GM19193 (cell line): Measurements from ENCODE around the gene MAOB.

Experiments
- POLR2A ChIP-seq: IDR thresholded peaks from 4 replicates; pipeline ENCODE4 v1.6.1; 2011; ENCODE audit not compliant: insufficient read depth, insufficient read length; ENCODE audit errors: extremely low read depth

Gene MAOB

DNA sequence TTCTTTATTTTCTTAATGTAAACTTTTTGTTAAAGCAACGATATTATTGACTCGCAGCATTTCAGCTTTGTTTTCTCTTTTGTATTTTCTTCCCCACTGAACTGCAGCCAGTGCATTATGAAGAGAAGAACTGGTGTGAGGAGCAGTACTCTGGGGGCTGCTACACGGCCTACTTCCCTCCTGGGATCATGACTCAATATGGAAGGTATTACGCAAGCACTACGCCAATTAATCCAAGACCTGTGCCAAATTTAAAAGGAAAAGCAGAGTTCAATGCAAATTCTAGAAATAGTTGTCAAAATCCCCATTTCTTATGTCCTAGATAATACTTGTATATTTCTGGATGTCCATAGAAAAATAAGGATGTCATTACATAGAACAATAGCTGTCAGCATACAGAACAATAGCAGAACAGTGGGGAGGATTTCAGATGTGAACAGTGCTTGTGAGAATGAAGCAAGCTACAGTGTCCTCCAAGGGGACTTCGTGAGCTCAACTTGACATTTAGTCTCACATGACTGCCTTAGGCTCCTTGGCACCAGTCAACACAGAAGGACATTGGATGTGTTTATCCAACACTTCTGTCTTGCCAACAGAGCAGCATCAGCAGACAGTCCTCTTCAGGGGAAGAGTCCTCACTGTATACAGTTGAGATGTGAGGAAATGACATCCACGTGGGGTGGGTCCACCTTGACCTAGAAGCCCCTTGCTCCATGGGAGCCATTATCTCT, 140.2 kb downstream of the MAOB start:
- no peak for TF ChIP-seq POLR2A

DNA sequence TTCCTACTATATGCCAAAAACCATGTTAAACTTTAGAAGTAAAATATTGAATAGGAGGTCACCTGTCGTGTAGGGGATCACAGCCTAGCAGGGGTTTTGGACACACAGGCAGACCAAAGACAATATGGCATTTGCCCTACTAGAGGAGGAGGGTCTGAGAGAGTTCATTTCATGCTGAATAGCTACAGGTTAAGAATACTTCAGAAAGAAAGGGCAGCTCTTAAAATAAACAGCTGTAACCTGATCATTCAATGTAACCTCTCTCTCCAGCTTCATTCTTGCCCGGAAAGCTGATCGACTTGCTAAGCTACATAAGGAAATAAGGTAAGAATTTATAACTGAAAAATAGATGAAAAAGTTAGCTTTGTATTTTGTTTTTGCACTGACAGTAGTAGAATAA, 146.3 kb downstream of the MAOB start:
- no peak for TF ChIP-seq POLR2A

DNA sequence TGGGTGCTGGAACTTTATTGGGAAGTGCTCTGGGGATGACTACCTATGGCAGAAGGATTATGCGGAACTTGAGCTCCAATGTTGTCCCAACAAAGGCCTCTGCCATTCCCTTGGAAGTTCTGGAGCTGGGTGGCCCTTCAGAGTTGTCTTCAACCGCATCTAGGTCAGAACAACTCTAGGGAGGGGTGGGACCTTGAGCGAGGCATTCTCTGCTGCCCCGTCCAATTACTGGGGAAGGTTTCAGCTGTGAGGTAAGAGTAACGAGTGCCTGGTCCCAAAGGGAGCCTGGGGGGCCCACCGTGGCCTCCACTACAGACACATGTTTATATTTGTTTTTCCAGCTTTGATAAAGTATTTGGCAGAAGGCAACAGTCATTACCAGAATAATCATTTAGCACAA, 146.7 kb downstream of the MAOB start:
- no peak for TF ChIP-seq POLR2A

DNA sequence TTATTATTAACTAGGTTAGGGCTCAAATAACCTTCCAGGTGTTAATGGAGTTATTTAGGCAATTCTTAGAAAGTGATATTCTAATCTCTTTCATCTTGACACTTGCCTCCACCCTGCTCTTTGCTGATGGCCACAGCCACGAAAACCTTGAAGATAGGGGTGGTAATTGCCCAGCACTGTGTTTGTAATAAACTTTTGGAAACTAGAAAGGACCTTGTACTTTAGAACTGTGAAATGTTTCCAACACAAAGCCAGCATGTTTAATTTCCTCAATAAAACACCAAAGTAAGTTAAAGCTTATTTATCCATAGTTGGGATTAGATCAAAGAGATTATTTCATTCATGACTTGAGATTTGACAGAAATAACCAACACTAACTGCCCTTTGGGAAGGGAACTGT, 147.8 kb downstream of the MAOB start:
- no peak for TF ChIP-seq POLR2A

DNA sequence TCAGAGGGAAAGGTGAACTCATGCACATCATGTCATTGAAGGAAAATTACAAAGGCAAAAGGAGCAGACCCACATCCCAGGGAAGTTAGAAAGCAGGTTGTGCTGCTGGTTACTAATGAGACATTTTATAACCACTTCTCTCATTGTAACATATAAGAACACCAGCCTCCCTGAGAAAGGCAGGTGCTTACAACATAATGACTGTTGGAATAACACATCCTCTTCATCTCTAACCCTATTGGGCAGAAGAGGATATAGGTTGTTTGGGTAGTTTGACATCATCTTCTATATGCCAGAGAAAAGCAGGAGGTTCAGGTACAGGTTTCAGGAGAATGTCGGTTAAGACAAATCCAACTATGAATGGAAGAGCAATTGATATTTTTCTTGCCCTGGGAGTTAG, 148.6 kb downstream of the MAOB start:
- TF ChIP-seq POLR2A, result no peak

DNA sequence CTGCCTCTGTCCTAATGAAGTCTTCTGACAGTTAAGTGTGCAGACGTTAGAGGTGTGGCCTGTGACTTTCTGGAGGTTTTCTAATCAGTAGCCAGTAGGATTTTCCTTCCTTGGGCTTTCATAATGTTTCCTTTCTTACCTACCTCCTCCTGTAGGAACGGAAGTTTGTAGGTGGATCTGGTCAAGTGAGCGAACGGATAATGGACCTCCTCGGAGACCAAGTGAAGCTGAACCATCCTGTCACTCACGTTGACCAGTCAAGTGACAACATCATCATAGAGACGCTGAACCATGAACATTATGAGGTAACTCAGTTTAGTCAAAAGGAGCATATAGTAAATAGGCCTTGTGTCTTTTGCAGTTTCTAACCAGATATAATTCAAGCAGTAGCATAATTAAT, 151.2 kb downstream of the MAOB start:
- TF ChIP-seq POLR2A, result no peak

DNA sequence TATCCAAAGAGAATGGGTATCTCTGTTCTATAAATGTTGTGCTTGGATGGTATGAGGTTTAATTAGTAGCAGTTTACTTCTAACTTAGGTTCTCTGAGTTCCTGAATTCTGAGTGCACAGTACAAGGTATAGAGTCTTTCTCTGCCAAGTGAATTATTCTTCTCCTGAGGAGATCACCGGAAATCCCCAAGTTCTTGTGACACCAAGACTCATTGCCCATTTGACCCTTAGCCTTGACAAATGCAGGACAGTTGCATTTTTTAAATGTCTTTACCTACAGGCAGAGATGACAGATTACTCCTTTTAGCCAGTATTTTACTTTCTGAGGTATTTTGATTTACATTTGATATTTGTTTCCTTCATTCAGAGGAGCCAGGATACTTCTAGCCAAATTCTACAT, 153.3 kb downstream of the MAOB start:
- TF ChIP-seq POLR2A, result no peak

DNA sequence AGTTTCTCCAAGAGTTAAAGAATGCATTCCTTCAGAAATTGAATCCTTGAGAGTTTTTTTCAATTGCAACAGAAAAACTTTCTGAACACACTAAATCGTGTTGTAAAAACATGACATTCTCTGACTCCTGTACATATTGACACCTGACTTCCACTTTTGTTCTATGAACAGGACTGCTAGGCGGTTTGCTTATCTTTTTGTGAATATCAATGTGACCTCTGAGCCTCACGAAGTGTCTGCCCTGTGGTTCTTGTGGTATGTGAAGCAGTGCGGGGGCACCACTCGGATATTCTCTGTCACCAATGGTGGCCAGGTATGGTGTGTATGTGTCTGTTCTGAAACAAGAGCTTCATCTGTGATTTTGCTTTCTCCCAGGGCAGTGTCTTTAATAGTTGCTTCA, 154.2 kb downstream of the MAOB start:
- no peak for TF ChIP-seq POLR2A

DNA sequence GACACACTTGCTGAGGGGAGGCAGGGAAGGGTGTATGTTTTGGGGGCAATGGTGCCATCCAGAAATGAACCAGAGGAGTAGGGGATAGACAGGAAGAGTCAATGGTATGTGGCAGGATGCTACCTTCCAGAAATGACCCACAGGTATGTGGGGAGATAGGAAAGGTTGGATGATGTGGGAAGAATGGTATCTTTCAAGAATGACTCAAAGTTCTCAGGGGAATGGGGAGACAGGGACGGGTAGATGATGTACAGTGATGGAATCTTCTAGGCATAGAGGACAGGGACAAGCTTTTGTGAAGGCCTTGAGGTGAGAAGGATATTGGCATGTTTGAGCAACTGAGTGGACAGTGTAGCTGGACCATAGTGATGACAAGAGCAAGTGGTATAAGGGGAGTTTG, 161.3 kb downstream of the MAOB start:
- no peak for TF ChIP-seq POLR2A

DNA sequence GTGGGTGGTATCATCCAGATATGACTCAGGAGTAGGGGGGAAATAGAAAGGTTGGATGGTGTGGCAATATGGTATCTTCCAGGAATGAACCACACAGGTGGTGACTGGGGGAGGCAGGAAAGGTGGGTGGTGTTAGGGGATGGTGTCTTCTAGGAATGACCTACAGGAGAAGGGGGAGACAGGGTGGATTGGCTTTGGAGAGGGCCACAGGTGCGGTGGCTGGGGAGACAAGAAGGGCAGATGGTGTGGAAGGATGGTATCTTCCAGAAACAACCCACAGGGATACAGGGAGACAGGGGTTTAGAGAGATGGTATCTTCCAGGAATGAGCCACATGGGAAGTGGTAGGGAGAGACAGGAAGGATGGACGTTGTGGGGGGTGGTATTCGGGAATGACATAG, 162.2 kb downstream of the MAOB start:
- no peak for TF ChIP-seq POLR2A

DNA sequence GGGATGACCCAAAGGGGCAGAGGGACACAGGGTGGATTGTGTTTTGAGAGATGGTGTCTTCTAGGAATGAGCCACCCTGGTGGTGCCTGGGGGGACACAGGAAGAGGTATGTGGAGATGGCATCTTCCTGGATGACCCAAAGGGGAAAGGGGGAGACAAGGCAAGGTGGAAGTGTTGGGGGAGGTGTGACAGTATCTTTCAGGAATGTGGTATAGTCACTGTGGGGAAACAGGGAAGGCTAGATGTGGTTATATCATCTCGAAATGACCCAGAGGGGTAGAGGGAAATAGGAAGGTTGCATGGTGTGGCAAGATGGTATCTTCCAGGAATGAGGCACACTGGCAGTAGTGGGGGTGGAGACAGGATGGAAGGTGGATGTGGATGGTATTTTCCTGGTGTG, 163.3 kb downstream of the MAOB start:
- TF ChIP-seq POLR2A, result no peak

DNA sequence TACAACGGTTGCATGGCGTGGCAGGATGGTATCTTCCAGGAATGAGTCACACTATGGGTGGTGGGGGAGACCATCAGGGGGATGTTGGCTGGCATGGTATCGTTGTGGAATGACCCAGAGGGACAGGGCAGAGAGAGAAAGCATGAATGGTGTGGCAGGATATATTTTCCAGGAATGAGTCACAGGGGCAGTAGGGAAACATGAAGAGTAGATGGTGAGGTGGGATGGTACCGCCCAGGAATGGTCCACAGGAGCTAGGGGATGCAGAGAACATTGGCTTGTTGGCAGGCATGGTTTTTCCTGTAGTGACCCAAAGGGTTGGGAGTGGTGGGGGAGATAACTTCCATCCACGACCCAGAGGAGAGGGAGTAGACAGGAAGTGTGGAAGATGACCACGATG, 163.7 kb downstream of the MAOB start:
- TF ChIP-seq POLR2A, result no peak

DNA sequence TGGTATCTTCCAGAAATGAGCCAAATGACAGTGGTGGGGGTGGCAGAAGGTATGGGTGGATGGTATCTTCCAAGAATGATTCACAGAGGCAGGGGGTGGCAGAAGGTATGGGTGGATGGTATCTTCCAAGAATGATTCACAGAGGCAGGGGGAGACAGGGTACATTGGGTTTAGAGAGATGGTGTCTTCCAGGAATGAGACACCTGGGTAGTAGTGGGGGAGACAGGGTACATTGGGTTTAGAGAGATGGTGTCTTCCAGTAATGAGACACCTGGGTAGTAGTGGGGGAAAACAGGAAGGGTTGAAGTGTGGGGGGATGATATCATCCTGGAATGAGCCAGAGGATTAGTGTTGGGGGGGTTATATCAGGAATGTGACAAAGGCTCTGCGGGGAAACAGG, 164.2 kb downstream of the MAOB start:
- TF ChIP-seq POLR2A, result no peak

DNA sequence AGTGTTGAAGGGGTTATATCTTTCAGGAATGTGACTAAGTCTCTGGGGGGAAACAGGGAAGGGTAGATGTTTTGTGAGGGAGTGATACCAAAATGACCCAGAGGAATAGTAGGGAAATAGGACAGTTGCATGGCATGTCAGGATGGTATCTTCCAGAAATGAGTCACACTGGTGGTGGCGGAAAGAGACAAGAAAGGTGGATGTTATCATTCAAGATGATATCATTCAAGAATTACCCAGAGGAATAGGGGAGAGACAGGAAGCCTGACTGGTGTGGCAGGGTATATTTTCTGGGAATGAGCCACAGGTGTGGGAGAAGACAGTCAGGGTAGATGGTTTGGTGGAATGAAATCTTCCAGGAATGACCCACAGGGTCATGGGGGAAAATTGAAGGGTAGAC, 165.1 kb downstream of the MAOB start:
- no peak for TF ChIP-seq POLR2A

DNA sequence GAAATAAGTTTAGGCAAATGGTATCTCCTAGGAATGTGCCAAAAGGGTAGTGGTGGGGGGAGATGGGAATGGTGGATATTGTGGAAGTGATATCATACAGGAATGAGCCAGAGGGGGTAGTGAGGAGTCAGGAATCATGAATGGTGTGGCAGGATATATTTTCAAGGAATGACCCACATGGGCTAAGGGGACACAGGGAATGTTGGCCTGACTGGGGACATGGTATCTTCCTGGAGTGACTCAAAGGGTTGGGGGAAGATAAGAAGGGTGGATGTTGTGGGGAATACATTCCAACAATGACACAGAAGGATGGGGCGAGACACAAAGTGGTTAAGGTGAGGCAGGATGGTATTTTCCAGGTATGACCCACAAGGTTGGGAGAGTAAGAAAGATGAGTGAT, 165.6 kb downstream of the MAOB start:
- TF ChIP-seq POLR2A, result no peak
